Regular cardiac myocyte (primary cell): Measurements from ENCODE around the gene SPSB1. TPM values are rescaled to one million over a fixed set of nuclear protein-coding genes. Genes with fewer than 3 reads are reported as not detected.

Source experiments
- total RNA-seq: library from RNA; depleted of rRNA; stranded (reverse); fragments of >200 nt; gene quantifications from 2 replicates; pipeline ENCODE4 v1.2.3, GENCODE V29; 2014

SPSB1 gene
- total RNA-seq: 24.2 and 25.1 TPM in 2 replicates

GRCh38 chr1:9292361-9293240 is at the start of gene SPSB1:
TSS of gene SPSB1 (plus strand) at chr1:9292894. CDS start at chr1:9355892, 62,998 bp downstream.

Other genes starting within 250 kb of the SPSB1 start
- gene SLC2A5, start 223.3 kb upstream of the SPSB1 start, total RNA-seq: 1.7 and 5.6 TPM in 2 replicates
- 5.2 and 5.4 TPM in 2 replicates for gene GPR157, start 163.8 kb upstream of the SPSB1 start, total RNA-seq
- 10.7 and 19.4 TPM in 2 replicates for gene H6PD, start 58.1 kb upstream of the SPSB1 start, total RNA-seq
- 6.2 and 9.4 TPM in 2 replicates for gene SLC25A33, start 246.6 kb downstream of the SPSB1 start, total RNA-seq